Measurements from ENCODE around the gene CREB5.

Gene CREB5

GRCh38 chr7:28705350-28705749 is 293.0 kb downstream of the CREB5 start:
- DNase-seq (ENCODE audit: low read depth in 2 of 2, low spot score in 1 of 2): no peak

GRCh38 chr7:28706584-28706983 is 294.3 kb downstream of the CREB5 start:
- DNase-seq (ENCODE audit: low read depth in 2 of 2, low spot score in 1 of 2): no peak

- no peak for DNase-seq (ENCODE audit: low read depth in 2 of 2, low spot score in 1 of 2)
These were observed 295.0 kb downstream of the CREB5 start for GRCh38 chr7:28707291-28707690.

- no peak for DNase-seq (ENCODE audit: low read depth in 2 of 2, low spot score in 1 of 2)
These were observed 296.0 kb downstream of the CREB5 start for GRCh38 chr7:28708033-28708951.

GRCh38 chr7:28709748-28710147 is 297.4 kb downstream of the CREB5 start:
- DNase-seq (ENCODE audit: low read depth in 2 of 2, low spot score in 1 of 2): no peak

- DNase-seq (ENCODE audit: low read depth in 2 of 2, low spot score in 1 of 2): no peak
These were observed 298.8 kb downstream of the CREB5 start for GRCh38 chr7:28711114-28711513.

- no peak for DNase-seq (ENCODE audit: low read depth in 2 of 2, low spot score in 1 of 2)
These were observed 302.3 kb downstream of the CREB5 start for GRCh38 chr7:28714459-28715120.

- no peak for DNase-seq (ENCODE audit: low read depth in 2 of 2, low spot score in 1 of 2)
These were observed 305.2 kb downstream of the CREB5 start for GRCh38 chr7:28717445-28718054.

- DNase-seq (ENCODE audit: low read depth in 2 of 2, low spot score in 1 of 2): no peak
These were observed 305.8 kb downstream of the CREB5 start for GRCh38 chr7:28718055-28718481.

- DNase-seq (ENCODE audit: low read depth in 2 of 2, low spot score in 1 of 2): no peak
These were observed 306.2 kb downstream of the CREB5 start for GRCh38 chr7:28718545-28718944.

- DNase-seq (ENCODE audit: low read depth in 2 of 2, low spot score in 1 of 2): no peak
These were observed 310.4 kb downstream of the CREB5 start for GRCh38 chr7:28722684-28723083.

- DNase-seq (ENCODE audit: low read depth in 2 of 2, low spot score in 1 of 2): no peak
These were observed 311.0 kb downstream of the CREB5 start for GRCh38 chr7:28723336-28723735.

GRCh38 chr7:28724563-28724962 is 312.2 kb downstream of the CREB5 start:
- no peak for DNase-seq (ENCODE audit: low read depth in 2 of 2, low spot score in 1 of 2)

- no peak for DNase-seq (ENCODE audit: low read depth in 2 of 2, low spot score in 1 of 2)
These were observed 312.8 kb downstream of the CREB5 start for GRCh38 chr7:28725045-28725642.

GRCh38 chr7:28725911-28726310 is 313.6 kb downstream of the CREB5 start:
- no peak for DNase-seq (ENCODE audit: low read depth in 2 of 2, low spot score in 1 of 2)

- DNase-seq (ENCODE audit: low read depth in 2 of 2, low spot score in 1 of 2): no peak
These were observed 314.2 kb downstream of the CREB5 start for GRCh38 chr7:28726555-28726954.

GRCh38 chr7:28729281-28729680 is 317.0 kb downstream of the CREB5 start:
- no peak for DNase-seq (ENCODE audit: low read depth in 2 of 2, low spot score in 1 of 2)

GRCh38 chr7:28729727-28730126 is 317.4 kb downstream of the CREB5 start:
- DNase-seq (ENCODE audit: low read depth in 2 of 2, low spot score in 1 of 2): no peak

- DNase-seq (ENCODE audit: low read depth in 2 of 2, low spot score in 1 of 2): no peak
These were observed 318.9 kb downstream of the CREB5 start for GRCh38 chr7:28731092-28731658.

GRCh38 chr7:28732071-28732869 is 320.0 kb downstream of the CREB5 start:
- no peak for DNase-seq (ENCODE audit: low read depth in 2 of 2, low spot score in 1 of 2)
